Measurements from ENCODE around the gene PURB. TPM values are rescaled to one million over a fixed set of nuclear protein-coding genes. Genes with fewer than 3 reads are reported as not detected.
"Not testable (repeated sequence)": the region's sequence is repeated elsewhere in the genome, so short reads cannot be mapped to it uniquely, and the experiment has no call there.

Gene PURB
- total RNA-seq, 2 donors from 2014 or later: 27.1 to 29.6 TPM

GRCh38 chr7:44867073-44867995 is 18.0 kb downstream of the PURB start:
- DNase-seq (peak; percentile 45 to 51), ATAC-seq (replicated peaks in 1 of 2) (peak; percentile 92 to 96)

GRCh38 chr7:44861949-44862348 is 23.4 kb downstream of the PURB start:
- DNase-seq; ATAC-seq (replicated peaks in 1 of 2); H3K27ac Mint-ChIP-seq; H3K27me3 Mint-ChIP-seq (ENCODE audit: low read depth); H3K4me1 Mint-ChIP-seq (ENCODE audit: low read depth); H3K9me3 Mint-ChIP-seq; H3K36me3 Mint-ChIP-seq (ENCODE audit: insufficient read depth in 2 of 2); H3K4me3 Mint-ChIP-seq: not testable (repeated sequence)

More at GRCh38 chr7:44867073-44867995, 18.0 kb downstream of the PURB start:
- Mint-ChIP-seq H3K4me3 (peak overlapping the region; percentile 0 to 41), H3K9me3 (no peaks in the 10 kb centered on the region), H3K27me3 (ENCODE audit: low read depth) (no peaks in the 10 kb centered on the region), H3K36me3 (ENCODE audit: insufficient read depth in 2 of 2) (peaks cover 0 to 5% of the 10 kb centered on the region in 2 donors), H3K4me1 (ENCODE audit: low read depth) (peaks cover 14% of the 10 kb centered on the region), H3K27ac (peak overlapping the region; percentile 46)

GRCh38 chr7:44858161-44858560 is 27.2 kb downstream of the PURB start:
- Mint-ChIP-seq H3K4me3 (no peak overlapping the region), H3K27me3 (ENCODE audit: low read depth) (no peaks in the 10 kb centered on the region), H3K36me3 (ENCODE audit: insufficient read depth in 2 of 2) (no peaks in the 10 kb centered on the region), H3K9me3 (no peaks in the 10 kb centered on the region), H3K4me1 (ENCODE audit: low read depth) (peaks cover 30% of the 10 kb centered on the region), H3K27ac (no peak overlapping the region)
- ATAC-seq (replicated peaks in 1 of 2) (no peak), DNase-seq (no peak)

- Mint-ChIP-seq H3K36me3 (ENCODE audit: insufficient read depth in 2 of 2) (peaks cover under 1 to 5% of the 10 kb centered on the region in 2 donors), H3K27ac (no peak overlapping the region), H3K27me3 (ENCODE audit: low read depth) (no peaks in the 10 kb centered on the region), H3K9me3 (no peaks in the 10 kb centered on the region), H3K4me3 (peak overlapping the region in 1 of 2 donors; percentile 86), H3K4me1 (ENCODE audit: low read depth) (peaks cover 55% of the 10 kb centered on the region)
- DNase-seq (no peak), ATAC-seq (replicated peaks in 1 of 2) (peak; percentile 19 to 25)
These were observed 30.5 kb downstream of the PURB start for GRCh38 chr7:44854644-44855364.

- H3K27me3 Mint-ChIP-seq (ENCODE audit: low read depth): no peaks in the 10 kb centered on the region
- no peaks in the 10 kb centered on the region for H3K9me3 Mint-ChIP-seq
- H3K36me3 Mint-ChIP-seq (ENCODE audit: insufficient read depth in 2 of 2): peaks cover 2 to 5% of the 10 kb centered on the region in 2 donors
- H3K4me1 Mint-ChIP-seq (ENCODE audit: low read depth): peaks cover 66% of the 10 kb centered on the region
- H3K27ac Mint-ChIP-seq: peak overlapping the region; percentile 81
- DNase-seq: peak; percentile 51 to 57
- peak overlapping the region; percentile 82 to 86 for H3K4me3 Mint-ChIP-seq
- ATAC-seq (replicated peaks in 1 of 2): peak; percentile 77 to 82
These were observed 31.9 kb downstream of the PURB start for GRCh38 chr7:44853391-44853790.

- H3K4me1 Mint-ChIP-seq (ENCODE audit: low read depth): peaks cover 66% of the 10 kb centered on the region
- H3K27me3 Mint-ChIP-seq (ENCODE audit: low read depth): no peaks in the 10 kb centered on the region
These were observed 32.7 kb downstream of the PURB start for GRCh38 chr7:44852590-44852989.

GRCh38 chr7:44849885-44850544 is 35.3 kb downstream of the PURB start:
- no peaks in the 10 kb centered on the region for H3K9me3 Mint-ChIP-seq
- peaks cover 74% of the 10 kb centered on the region for H3K4me1 Mint-ChIP-seq (ENCODE audit: low read depth)
- H3K27ac Mint-ChIP-seq: peak overlapping the region; percentile 93
- ATAC-seq (replicated peaks in 1 of 2) (peak in 1 of 2 donors; percentile 3), DNase-seq (no peak)
- H3K27me3 Mint-ChIP-seq (ENCODE audit: low read depth): no peaks in the 10 kb centered on the region
- peak overlapping the region; percentile 88 to 93 for H3K4me3 Mint-ChIP-seq
- peaks cover 4 to 10% of the 10 kb centered on the region in 2 donors for H3K36me3 Mint-ChIP-seq (ENCODE audit: insufficient read depth in 2 of 2)

More at GRCh38 chr7:44852590-44852989, 32.7 kb downstream of the PURB start:
- H3K36me3 Mint-ChIP-seq (ENCODE audit: insufficient read depth in 2 of 2): peaks cover 2 to 5% of the 10 kb centered on the region in 2 donors
- DNase-seq: no peak
- H3K4me3 Mint-ChIP-seq: peak overlapping the region in 1 of 2 donors; percentile 45
- no peak overlapping the region for H3K27ac Mint-ChIP-seq
- H3K9me3 Mint-ChIP-seq: no peaks in the 10 kb centered on the region
- ATAC-seq (replicated peaks in 1 of 2): no peak

GRCh38 chr7:44849259-44849884 is 36.0 kb downstream of the PURB start:
- Mint-ChIP-seq H3K9me3 (no peaks in the 10 kb centered on the region), H3K27me3 (ENCODE audit: low read depth) (no peaks in the 10 kb centered on the region), H3K4me3 (peak overlapping the region; percentile 88 to 93)

GRCh38 chr7:44847920-44848634 is 37.3 kb downstream of the PURB start, which contains the start of gene H2AZ2:
Gene H2AZ2 (minus strand): TSS chr7:44848087. CDS start chr7:44847971, 116 bp downstream.
- peaks cover 70% of the 10 kb centered on the region for H3K4me1 Mint-ChIP-seq (ENCODE audit: low read depth)

More at GRCh38 chr7:44849259-44849884, 36.0 kb downstream of the PURB start:
- Mint-ChIP-seq H3K27ac (peak overlapping the region; percentile 93), H3K36me3 (ENCODE audit: insufficient read depth in 2 of 2) (peaks cover 4 to 10% of the 10 kb centered on the region in 2 donors), H3K4me1 (ENCODE audit: low read depth) (peaks cover 76% of the 10 kb centered on the region)
- ATAC-seq (replicated peaks in 1 of 2): no peak
- no peak for DNase-seq

GRCh38 chr7:44847509-44847919 is 37.8 kb downstream of the PURB start:
- peaks cover 67% of the 10 kb centered on the region for H3K4me1 Mint-ChIP-seq (ENCODE audit: low read depth)
- no peaks in the 10 kb centered on the region for H3K9me3 Mint-ChIP-seq
- no peaks in the 10 kb centered on the region for H3K27me3 Mint-ChIP-seq (ENCODE audit: low read depth)
- peak; percentile 88 to 91 for DNase-seq
- peak; percentile 63 to 67 for ATAC-seq (replicated peaks in 1 of 2)
- peak overlapping the region; percentile 88 to 93 for H3K4me3 Mint-ChIP-seq
- peaks cover 4 to 15% of the 10 kb centered on the region in 2 donors for H3K36me3 Mint-ChIP-seq (ENCODE audit: insufficient read depth in 2 of 2)
- peak overlapping the region; percentile 94 for H3K27ac Mint-ChIP-seq

More at GRCh38 chr7:44847920-44848634, 37.3 kb downstream of the PURB start, which contains the start of gene H2AZ2:
- H3K9me3 Mint-ChIP-seq: no peaks in the 10 kb centered on the region
- H3K27ac Mint-ChIP-seq: peak within 1 kb of the TSS; percentile 94
- peaks cover 4 to 12% of the 10 kb centered on the region in 2 donors for H3K36me3 Mint-ChIP-seq (ENCODE audit: insufficient read depth in 2 of 2)
- DNase-seq (peak; percentile 100), ATAC-seq (replicated peaks in 1 of 2) (peak; percentile 85 to 87)
- no peaks in the 10 kb centered on the region for H3K27me3 Mint-ChIP-seq (ENCODE audit: low read depth)
- peak within 1 kb of the TSS; percentile 88 to 93 for H3K4me3 Mint-ChIP-seq

GRCh38 chr7:44846816-44847508 is 38.4 kb downstream of the PURB start:
- no peaks in the 10 kb centered on the region for H3K27me3 Mint-ChIP-seq (ENCODE audit: low read depth)
- H3K9me3 Mint-ChIP-seq: no peaks in the 10 kb centered on the region
- peaks cover 72% of the 10 kb centered on the region for H3K4me1 Mint-ChIP-seq (ENCODE audit: low read depth)
- ATAC-seq (replicated peaks in 1 of 2) (peak; percentile 12 to 42), DNase-seq (no peak)
- peaks cover 4 to 20% of the 10 kb centered on the region in 2 donors for H3K36me3 Mint-ChIP-seq (ENCODE audit: insufficient read depth in 2 of 2)
- peak overlapping the region; percentile 94 for H3K27ac Mint-ChIP-seq
- H3K4me3 Mint-ChIP-seq: peak overlapping the region; percentile 88 to 93

Data from activated T-cell treated with anti-CD3 and anti-CD28 coated beads, Interleukin-2, amount 50 U/mL, for 72 hours (primary cell).